ENCODE data around the gene ODAD2. TPM values are rescaled to one million over a fixed set of nuclear protein-coding genes. Genes with fewer than 3 reads are reported as not detected.
A peak's percentile ranks its signal among the peaks of the same experiment; 100 is the strongest.

The ODAD2 gene
- total and polyA plus RNA-seq, 2 donors (not counting 3 experiments of a cell fraction or from before 2014, with no cell fraction given) = 1.1 to 4.4 TPM

- peaks cover 3 to 5% of the 10 kb centered on the region in 2 experiments for H3K27me3 ChIP-seq (ENCODE audit: control insufficient read depth in 2 of 2, insufficient read depth in 2 of 2, low read length in 2 of 2)
- no peak overlapping the region for H2AFZ ChIP-seq (ENCODE audit: low read depth, low read length)
- no peak overlapping the region for H3K4me3 ChIP-seq (replicated peaks in 1 of 3; ENCODE audit: insufficient read depth in 1 of 3, low read depth in 1 of 3, low read length in 3 of 3)
- dilution Hi-C loops (cut with MboI; ENCODE audit: extremely low pct_ligation_motif_present, low sequenced_read_pairs) (no loop called here), intact Hi-C loops (cut with micrococcal nuclease) (loop anchor here (1.0 to 5.0 kb wide), 5 partner anchors 41 to 599 kb away; no protein-coding TSS in a partner anchor)
- H3K27ac ChIP-seq (ENCODE audit: insufficient read depth, low read depth, low read length) = no peak overlapping the region
- POLR2A ChIA-PET = no interaction called here
- DNase-seq (ENCODE audit: low read depth, low spot score) (peak; percentile 64), FAIRE-seq (peak; percentile 82)
- no TSS peak for BruUV-seq (replicated peaks)
- no peaks in the 10 kb centered on the region for H3K9me3 ChIP-seq (replicated peaks; ENCODE audit: control insufficient read depth, insufficient read depth, low read length)
- no peak for TF ChIP-seq GATA2 (IDR thresholded peaks at IDR 0.05; ENCODE audit: insufficient read depth, insufficient read length, low read depth, low read length)
- peak; percentile 54 to 68 for TF ChIP-seq CTCF (IDR thresholded peaks at IDR 0.05; ENCODE audit: extremely low read depth in 1 of 2, insufficient read depth in 1 of 2, low read depth in 1 of 2, low read length in 2 of 2)
- no peaks in the 10 kb centered on the region for H3K36me3 ChIP-seq (ENCODE audit: control insufficient read depth in 2 of 2, extremely low read depth in 1 of 2, insufficient read depth in 2 of 2, low read length in 2 of 2)
- H3K4me2 ChIP-seq (ENCODE audit: insufficient read depth, low read length) = no peak overlapping the region
- H3K79me2 ChIP-seq (ENCODE audit: control insufficient read depth, insufficient read depth, low read length) = no peaks in the 10 kb centered on the region
- no peak overlapping the region for H3K9ac ChIP-seq (replicated peaks; ENCODE audit: extremely low read depth, insufficient read depth, low read length)
- H4K20me1 ChIP-seq (replicated peaks; ENCODE audit: control insufficient read depth, extremely low read depth, insufficient read depth, low read length) = no peaks in the 10 kb centered on the region
- no peaks in the 10 kb centered on the region for H3K4me1 ChIP-seq (ENCODE audit: control insufficient read depth, extremely low read depth, insufficient read depth, low read length)
- CTCF ChIA-PET = interaction anchor here (0.6 to 6.9 kb wide), 31 partner anchors 8 to 597 kb away, joined by 3 to 117 read pairs (median 4); no protein-coding TSS in a partner anchor
- no peaks in the 10 kb centered on the region for H3K9me1 ChIP-seq (replicated peaks; ENCODE audit: control insufficient read depth, extremely low read depth, insufficient read depth, low read length)
Measured at GRCh38 chr10:27783660-27784059, 215.2 kb downstream of the ODAD2 start.

GRCh38 chr10:27779462-27780015 is 219.3 kb downstream of the ODAD2 start:
- intact Hi-C loops (cut with micrococcal nuclease) (loop anchor here (1.0 to 5.0 kb wide), 2 partner anchors 310 to 603 kb away; no protein-coding TSS in a partner anchor), dilution Hi-C loops (cut with MboI; ENCODE audit: extremely low pct_ligation_motif_present, low sequenced_read_pairs) (no loop called here)
- no peak for FAIRE-seq
- TF ChIP-seq CTCF (IDR thresholded peaks at IDR 0.05; ENCODE audit: extremely low read depth in 1 of 2, insufficient read depth in 1 of 2, low read depth in 1 of 2, low read length in 2 of 2) = no peak
- TF ChIP-seq MAX (IDR thresholded peaks at IDR 0.05; ENCODE audit: insufficient read depth, insufficient read length) = no peak
- no peak for TF ChIP-seq POLR2AphosphoS5 (IDR thresholded peaks at IDR 0.05; ENCODE audit: insufficient read depth, low read depth, low read length)
- no peak for TF ChIP-seq JUN (IDR thresholded peaks at IDR 0.05; ENCODE audit: borderline replicate concordance, insufficient read depth, insufficient read length, low read depth)
- TF ChIP-seq FOS (IDR thresholded peaks at IDR 0.05; ENCODE audit: borderline replicate concordance, insufficient read depth, low read length) = no peak
- TF ChIP-seq POLR2A (IDR thresholded peaks at IDR 0.05; ENCODE audit: low read depth, low read length) = no peak
- no peak for TF ChIP-seq MYC (IDR thresholded peaks at IDR 0.05; ENCODE audit: low read depth, low read length)
- BruUV-seq (replicated peaks) = no TSS peak
- Histone ChIP-seq H3K9ac (replicated peaks; ENCODE audit: extremely low read depth, insufficient read depth, low read length) (no peak overlapping the region), H3K79me2 (ENCODE audit: control insufficient read depth, insufficient read depth, low read length) (no peaks in the 10 kb centered on the region), H3K27me3 (ENCODE audit: control insufficient read depth in 2 of 2, insufficient read depth in 2 of 2, low read length in 2 of 2) (peaks cover 2 to 14% of the 10 kb centered on the region in 2 experiments), H3K4me1 (ENCODE audit: control insufficient read depth, extremely low read depth, insufficient read depth, low read length) (no peaks in the 10 kb centered on the region), H4K20me1 (replicated peaks; ENCODE audit: control insufficient read depth, extremely low read depth, insufficient read depth, low read length) (no peaks in the 10 kb centered on the region), H3K36me3 (ENCODE audit: control insufficient read depth in 2 of 2, extremely low read depth in 1 of 2, insufficient read depth in 2 of 2, low read length in 2 of 2) (no peaks in the 10 kb centered on the region), H3K9me3 (replicated peaks; ENCODE audit: control insufficient read depth, insufficient read depth, low read length) (no peaks in the 10 kb centered on the region), H2AFZ (ENCODE audit: low read depth, low read length) (no peak overlapping the region), H3K27ac (ENCODE audit: insufficient read depth, low read depth, low read length) (no peak overlapping the region), H3K9me1 (replicated peaks; ENCODE audit: control insufficient read depth, extremely low read depth, insufficient read depth, low read length) (no peaks in the 10 kb centered on the region), H3K4me3 (replicated peaks in 1 of 3; ENCODE audit: insufficient read depth in 1 of 3, low read depth in 1 of 3, low read length in 3 of 3) (no peak overlapping the region), H3K4me2 (ENCODE audit: insufficient read depth, low read length) (no peak overlapping the region)
- DNase-seq (ENCODE audit: low read depth, low spot score) = no peak
- ChIA-PET CTCF (interaction anchor here (1.0 to 6.9 kb wide), 2 partner anchors 400 to 462 kb away, joined by 5 to 112 read pairs; no protein-coding TSS in a partner anchor), POLR2A (no interaction called here)
